GM19328 (cell line): ENCODE results near the gene DNAJC7.
A peak's percentile ranks its signal among the peaks of the same experiment; 100 is the strongest.

Source experiments
- ATAC-seq: cut with Tn5 transposase; IDR thresholded peaks from one replicate; pipeline ENCODE4 v1.9.1; 2021; ENCODE audit warnings: mild to moderate bottlenecking, moderate library complexity; ENCODE audit not compliant: unreplicated experiment

DNAJC7 gene

DNA sequence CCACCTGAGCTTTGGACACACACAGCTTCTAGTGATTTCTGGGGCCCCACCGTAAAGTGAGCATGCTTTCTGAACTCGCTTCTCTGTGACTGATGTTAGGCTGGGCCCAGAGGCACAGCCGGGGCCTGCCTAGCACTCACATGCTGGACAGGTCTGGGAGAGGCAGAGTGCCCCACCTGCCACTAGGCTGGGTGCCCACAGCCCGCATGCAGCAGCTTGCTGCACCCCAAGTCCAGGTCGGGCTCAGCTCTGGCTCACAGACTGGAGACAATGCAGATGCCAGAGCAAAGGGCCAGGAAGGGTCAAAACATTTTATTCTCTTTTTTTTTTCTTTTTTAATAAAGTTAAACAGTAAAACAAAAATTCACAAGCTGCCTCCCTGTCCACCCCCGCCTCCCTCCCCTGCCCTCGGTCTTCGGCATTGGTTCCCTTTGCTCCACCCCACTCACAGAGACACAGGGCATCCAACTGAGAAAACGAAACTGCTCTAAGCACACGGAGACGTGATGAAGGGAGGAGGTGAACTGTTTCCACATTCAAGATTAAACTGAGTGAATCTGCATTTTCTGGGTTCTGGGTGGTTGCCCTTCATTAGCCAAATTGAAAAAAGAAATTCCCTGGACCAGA is 41.0 kb downstream of the DNAJC7 start:
- ATAC-seq = no peak

DNA sequence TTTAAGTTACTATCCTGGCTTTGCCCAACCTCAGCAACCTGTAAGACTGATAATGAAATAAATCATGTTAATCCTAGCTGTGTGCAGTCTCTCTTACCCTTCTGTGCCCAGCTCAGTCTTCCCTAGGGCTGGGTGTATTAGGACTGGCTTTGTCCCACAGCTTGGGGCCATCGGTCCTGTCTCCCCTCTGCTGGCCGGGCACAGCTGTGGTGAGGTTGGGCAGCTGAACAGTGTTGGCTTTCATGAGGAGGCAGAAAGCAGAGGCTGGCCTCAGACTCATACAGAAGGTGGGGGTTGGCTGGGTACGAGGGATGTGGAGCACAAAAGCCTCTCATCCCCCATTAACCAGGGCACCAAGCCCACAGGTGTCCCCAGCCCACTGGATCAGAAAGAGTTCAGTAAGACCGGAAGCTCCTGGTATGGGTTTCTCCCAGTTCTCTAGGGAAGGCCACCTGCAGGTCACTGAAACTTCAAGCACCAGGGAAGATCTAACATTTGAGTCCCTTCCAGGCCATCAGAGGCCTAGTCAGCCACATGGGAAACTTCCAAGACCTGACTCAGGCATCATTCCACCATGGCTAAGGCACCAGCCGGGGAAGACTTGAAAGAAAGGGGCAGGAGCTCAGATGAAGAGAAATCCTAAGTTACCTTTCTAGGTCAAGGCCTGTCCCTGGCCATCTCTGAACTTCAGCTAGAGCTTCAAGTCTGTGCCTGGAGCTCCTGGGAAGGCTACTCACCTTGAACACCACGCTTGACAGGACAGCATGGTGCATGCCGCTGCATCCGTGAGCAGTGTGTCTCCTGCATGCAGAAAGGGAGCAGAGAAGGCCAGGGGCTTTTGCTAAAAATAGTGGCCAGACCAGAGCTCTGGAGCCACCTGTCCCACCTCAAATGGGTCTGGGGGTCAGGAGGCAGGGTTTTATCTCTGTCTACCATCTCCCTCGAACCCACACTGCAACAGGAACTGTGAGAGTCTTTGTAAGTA is 41.8 kb downstream of the DNAJC7 start:
- no peak for ATAC-seq

DNA sequence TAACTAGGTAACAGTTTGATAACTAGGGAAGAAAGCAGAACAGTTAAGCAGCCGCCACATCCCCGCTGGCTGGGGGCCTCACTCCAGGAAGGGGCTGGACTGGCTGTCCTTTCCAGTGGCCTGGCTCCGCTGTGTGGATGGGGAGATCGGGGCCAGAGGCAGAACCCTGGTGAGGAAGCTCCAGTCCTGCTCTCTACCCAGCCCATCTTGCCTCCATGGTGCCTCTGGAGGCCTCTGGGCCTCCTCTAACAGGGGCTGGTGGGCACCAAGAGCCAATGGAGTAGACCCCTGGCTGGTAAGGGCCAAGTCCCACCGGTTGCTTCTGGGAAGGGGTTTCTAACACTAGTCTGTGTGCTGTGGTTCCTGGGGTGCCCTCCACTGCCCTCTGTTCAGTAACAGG is 42.6 kb downstream of the DNAJC7 start:
- no peak for ATAC-seq

DNA sequence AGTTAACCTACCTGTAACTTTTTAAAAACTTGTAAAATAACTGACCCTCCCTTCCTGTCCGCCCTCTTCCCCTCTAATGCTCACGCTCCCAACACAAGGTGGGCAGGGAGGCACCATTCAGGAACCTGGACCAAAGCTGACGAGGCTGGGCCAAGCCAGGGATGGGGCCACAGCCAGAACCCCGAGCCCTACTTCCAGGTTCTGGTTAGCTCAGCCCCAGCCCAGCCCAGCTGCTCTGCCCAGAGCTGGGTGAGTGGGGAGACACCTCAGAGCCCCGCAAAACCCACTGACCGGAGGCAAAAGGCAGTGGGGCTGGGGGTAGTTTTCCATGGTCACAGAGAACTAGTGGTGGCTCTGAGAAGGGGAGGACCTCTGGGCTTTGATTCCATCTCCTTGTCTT is 43.2 kb downstream of the DNAJC7 start:
- no peak for ATAC-seq

DNA sequence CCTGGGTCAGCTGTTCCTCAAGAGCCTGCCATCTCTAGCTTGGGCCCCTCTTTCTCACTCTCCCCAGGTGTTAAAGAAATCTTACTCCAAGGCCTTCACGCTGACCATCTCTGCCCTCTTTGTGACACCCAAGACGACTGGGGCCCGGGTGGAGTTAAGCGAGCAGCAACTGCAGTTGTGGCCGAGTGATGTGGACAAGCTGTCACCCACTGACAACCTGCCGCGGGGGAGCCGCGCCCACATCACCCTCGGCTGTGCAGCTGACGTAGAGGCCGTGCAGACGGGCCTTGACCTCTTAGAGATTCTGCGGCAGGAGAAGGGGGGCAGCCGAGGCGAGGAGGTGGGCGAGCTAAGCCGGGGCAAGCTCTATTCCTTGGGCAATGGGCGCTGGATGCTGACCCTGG is 43.8 kb downstream of the DNAJC7 start:
- ATAC-seq = no peak

DNA sequence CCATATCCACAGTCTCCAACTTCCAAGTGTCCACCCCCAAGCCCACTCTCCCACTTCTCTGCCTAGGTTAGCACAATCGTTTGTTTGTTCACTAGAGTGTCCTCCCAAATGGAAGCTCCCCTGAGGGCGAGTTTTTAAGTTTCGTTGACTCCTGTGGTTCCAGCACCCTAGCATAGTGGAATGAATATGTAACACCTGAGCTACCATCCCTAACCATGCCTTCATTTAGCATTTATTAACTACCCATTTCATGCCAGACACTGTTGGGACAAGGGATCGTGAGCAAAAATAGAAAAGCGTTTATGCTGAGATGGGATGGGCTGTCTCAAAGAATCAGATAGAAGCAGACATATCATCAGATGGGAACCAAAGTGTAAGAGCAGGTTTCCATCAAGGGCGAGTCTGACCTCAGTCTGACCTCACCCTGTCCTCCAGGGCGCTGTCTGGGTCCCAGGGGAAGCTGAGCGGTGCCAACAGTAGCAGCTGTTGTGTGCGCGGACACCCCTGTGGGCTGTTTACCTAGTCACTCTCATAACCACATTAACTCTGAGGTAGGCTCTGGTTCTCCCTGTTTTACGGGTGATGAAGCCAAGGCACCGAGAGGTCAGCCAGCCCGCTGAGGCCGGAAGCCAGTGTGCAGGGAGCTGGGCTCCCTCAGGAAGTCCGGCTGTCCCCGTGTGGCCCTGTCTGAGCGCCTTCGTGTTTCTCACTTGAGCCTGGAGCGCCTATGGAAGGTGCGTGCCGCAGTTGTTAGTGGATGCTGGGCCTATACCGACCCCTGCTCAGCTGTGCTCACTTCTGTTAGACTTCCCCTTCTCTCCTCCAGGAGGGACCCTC is 44.5 kb downstream of the DNAJC7 start:
- ATAC-seq = no peak

DNA sequence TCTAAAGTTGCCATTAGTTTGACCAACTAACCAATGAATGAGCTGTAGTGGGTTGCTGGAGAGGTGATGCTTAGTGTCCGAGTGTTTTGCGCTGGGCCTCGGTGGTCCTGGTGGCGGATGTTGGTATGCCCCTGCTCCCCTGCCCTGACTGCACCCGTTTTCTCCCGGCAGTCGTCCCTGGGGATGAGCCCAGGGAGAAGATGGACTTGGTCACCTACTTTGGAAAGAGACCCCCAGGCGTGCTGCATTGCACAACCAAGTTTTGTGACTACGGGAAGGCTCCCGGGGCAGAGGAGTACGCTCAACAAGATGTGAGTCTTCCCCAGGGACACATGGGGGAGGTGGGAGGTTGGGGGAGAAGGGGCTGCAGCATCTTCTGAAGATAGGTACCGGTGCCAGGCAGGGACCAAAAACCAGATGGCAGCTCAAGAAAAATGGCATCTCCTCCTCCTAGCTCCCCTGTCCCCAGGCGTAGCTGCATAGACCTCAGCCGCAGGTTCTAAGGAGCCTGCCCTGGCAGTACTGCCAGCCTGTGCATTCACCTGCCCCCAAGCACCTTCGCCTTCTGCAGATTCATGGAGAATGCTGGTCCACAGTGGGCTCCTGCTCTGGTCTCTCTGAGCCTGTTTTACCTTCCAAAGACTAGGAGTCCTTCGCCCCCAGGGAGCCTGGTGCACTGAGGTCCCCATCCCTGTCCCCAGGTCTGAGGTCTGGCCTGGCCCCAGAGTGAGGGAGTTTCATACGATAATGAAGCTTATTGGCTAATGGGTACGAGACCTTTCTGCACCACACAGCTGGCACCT is 45.3 kb downstream of the DNAJC7 start:
- no peak for ATAC-seq

DNA sequence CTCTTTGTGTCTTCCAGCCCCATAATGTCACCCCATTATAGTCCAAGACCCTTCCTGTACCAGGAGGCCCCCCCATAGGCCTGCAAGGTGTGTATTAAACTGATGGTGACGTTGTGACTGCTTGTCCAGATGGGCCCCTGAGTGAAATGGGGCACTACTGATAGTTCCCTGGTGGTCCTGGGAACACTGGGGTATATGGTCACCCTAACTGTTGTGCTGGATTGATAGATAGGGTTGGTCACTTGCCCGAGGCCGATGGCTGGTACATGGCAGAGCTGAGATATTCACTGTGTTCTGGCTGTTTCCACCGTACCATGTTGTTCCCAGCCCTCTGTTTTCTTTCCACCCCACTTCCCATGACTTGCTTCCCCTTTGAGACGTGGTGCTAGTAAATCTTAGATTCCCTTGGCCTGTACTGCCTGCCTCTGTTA is 46.3 kb downstream of the DNAJC7 start:
- no peak for ATAC-seq

DNA sequence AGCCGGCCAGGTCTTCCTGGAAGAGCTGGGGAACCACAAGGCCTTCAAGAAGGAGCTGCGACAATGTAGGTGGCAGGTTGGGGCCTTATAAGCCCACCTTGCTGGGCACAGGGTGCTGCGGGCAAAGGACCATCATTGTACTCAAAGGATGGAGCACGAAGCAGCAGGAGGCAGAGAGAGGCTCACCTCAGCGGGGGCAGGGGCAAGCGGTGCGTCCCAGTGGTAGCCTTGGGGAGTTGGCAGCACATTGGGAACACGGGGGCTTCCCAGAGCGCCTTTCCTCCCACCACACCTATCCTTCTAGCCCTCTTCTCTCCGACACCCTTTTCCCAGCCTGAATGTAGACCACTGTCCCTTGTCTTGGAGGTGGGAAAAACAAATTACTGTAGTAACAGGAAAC is 48.6 kb downstream of the DNAJC7 start:
- no peak for ATAC-seq

DNA sequence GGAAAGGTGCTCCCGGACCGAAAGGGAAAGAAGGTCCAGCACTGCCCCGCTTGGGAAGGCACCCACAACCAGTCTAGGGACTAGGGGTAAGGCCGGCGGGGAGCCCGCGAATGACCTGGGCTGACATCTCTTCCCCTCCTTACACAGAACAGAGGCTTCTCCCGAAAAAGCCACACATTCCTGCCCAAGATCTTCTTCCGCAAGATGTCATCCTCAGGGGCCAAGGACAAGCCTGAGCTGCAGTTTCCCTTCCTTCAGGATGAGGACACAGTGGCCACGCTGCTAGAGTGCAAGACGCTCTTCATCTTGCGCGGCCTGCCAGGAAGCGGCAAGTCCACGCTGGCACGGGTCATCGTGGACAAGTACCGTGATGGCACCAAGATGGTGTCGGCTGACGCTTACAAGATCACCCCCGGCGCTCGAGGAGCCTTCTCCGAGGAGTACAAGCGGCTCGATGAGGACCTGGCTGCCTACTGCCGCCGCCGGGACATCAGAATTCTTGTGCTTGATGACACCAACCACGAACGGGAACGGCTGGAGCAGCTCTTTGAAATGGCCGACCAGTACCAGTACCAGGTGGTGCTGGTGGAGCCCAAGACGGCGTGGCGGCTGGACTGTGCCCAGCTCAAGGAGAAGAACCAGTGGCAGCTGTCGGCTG is 49.2 kb downstream of the DNAJC7 start:
- ATAC-seq = no peak

DNA sequence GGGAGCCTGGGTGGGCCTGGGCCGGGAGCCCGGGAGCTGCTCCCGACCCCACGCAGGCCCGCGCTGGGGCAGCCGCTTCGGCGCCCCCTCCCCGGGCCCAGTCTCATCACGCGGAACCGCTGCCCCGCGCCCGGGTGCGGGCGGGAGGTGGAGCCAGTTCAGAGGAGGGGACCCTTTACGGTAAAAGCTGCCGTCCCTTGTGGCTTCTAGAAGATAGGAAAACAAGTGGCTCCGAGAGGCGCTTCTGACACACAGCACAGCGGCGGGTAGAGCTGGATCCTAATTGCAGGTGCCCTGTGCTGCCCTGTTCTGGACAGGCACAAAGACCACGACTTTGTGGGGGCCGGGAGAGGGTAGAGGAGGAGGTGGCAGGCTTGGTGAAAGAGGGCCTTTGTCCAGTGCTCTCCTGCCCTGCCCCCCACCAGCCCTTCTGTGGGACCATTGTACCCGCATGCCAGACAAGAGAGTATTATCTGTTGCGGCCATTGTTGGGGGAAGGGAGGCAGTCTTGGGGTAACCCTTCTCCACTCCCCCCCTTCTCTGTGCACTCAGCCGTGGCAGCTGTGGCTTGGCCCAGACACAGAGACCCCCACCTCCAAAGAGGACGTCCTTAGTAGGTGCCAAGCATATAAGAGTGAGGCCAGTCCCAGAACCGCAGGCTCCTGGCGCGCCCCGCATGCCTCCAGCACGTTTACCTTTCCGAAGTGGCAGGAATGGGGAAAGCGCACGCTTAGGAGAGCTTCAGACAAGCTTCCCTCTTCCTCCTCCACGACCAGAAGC is 49.9 kb downstream of the DNAJC7 start:
- ATAC-seq = no peak

DNA sequence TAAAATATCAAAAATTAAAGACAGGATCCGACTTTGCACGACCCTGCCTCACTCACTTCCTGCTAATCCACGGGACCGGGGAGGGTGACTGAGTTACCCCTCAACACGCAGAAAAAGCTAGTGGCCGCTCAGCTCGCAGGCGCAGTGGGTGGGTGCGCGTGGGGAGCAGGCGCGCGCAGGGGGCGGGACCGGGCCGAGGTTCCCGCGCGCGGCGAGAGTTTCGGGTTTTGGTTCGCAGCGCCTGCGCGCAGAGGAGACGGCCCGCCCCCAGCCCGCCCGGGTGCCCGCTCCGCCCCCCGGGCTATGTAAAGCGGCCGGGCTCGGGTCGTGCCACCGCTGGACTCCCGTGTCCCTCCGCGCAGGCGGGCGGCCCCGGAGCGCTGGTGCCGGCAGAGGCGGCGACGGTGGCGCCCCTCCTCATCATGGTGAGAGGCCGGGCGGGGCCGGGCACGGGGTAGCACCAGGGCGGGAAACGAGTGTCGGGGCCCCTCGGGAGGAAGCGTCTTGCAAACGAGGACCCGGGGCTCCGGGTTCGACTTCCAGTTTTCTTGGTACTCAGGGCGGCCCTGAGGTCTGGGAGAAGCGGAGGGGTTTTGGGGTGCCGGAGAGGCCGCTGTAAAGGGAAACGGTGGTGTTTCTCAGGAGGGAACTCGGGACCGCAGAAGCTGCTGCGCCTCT is 50.6 kb downstream of the DNAJC7 start, which contains the start of gene CNP:
TSS of gene CNP (plus strand) at position 333 of the 678 bp plus-strand sequence. CDS start at position 423, 90 bp downstream.
- peak; percentile 73 for ATAC-seq

DNA sequence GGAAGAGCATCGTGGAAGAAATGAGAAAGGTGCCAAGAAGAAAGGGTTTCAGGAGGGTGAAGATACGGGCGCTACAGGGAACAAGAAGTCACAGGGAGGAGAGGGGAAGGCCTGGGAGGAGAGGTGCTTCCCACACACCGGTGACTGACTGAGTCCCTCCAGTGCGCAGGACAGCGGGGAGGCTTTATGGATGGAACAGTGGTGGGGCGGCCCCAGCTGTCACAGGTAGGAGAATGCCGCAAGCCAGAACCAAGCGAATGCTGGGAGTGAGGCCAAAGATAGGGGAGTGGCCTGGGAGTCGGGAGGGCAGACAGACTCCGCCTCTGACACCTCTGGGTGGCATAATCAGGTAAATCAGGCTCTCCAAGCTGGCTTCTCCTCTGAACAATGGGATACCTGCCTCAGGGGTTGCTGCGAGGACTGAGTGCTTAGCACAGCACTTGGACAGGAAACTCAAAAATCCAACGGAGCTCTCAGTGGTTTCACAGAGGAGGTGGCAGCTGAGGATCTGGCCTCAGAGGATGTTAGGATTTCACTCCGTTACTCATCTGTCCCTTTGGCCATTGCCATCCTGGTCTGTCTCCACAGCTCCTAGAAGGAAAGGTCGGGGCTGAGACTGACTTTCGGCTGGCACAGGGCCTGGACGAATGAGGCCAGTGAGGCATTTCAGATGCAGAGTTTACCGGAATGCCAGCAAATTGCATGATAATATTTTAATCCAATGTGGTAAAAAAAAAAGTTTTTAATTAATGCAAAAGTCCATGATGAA is 51.4 kb downstream of the DNAJC7 start:
- no peak for ATAC-seq

DNA sequence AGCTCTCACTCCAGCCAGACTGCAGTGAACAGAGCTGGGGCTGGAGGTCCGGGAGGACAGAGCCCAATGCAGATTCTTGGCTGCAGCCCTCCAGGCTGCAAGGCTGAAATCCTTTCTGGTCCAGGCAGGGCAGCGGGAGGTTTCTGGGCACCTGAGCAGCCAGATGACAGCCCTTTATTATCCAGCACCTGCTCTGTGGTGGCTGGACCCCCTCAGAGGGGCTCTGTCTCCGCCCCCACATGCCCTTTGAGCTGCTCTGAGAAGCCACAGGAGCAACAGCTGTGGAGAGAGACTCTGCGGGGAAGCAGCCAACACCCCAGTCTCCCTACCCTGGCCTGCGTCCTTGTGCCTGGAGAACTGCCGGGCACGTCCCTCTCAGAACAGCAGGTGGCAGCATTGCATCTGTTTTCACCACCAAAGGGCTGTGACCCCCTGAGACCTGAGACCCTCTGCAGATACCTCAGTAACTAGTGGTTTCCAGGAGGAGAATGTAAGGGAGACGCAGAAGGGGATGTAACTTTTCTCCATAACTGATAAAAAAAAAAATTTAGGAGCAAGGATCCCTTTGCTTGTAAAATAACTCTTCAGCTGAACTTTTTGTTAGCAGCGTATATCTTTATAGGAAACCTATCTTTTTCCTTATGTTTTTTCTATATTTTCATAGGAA is 54.3 kb downstream of the DNAJC7 start:
- ATAC-seq = no peak

DNA sequence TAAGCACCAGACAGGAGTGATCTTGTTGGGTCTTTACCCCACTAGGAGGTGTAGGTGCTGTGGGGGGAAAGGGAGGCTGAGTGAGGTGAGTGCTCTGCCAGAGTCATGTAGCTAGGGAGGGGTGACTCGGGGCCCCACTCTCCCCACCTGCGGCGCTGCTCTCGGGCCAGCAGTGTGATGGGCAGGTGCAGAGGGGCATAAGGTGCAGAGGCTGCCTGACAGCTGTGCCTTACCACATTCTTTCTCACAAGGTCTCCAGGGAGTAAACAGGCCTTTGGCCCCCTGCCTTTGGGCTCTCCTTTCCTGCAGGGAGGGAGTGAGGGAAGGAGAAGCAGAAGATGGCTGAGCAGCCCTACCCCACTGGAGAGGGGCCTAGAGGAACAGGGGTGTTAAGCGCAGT is 55.1 kb downstream of the DNAJC7 start:
- ATAC-seq = no peak

DNA sequence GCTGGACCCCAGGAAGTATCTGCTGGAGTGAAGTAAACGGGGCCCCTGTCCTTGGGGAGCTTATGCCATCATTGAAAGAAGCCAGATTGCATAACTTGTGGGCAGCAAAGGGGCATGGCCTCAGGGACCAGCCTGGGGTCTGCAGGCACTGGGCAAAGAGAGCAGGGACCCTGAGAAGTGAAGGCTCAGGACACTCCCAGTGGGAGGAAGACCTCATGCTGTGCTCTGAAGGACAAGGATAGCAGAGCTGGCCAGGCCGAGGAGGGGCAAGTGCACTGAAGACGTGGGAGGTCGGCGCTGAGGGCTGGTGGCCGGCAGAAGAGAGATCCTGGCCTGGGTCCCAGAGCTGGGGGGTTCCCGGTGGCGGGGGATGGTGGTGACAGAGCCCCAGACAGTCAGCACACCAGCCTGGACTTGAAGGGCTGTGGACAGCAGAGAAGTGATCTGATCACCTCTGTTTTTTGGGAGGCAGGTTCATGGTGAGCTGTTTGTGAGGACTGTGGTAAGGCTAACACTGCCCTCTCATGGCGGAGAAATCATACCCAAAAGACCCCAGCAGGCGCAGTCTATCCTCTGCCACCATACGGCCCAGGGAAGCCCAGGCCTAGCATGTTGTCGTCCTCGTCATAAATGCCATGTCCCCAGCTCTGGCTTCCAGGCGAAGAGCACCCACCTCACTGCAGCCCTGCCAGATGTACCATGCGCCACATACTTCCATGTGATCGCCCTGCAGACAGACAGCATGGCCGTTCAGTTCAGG is 57.7 kb downstream of the DNAJC7 start:
- ATAC-seq = no peak

DNA sequence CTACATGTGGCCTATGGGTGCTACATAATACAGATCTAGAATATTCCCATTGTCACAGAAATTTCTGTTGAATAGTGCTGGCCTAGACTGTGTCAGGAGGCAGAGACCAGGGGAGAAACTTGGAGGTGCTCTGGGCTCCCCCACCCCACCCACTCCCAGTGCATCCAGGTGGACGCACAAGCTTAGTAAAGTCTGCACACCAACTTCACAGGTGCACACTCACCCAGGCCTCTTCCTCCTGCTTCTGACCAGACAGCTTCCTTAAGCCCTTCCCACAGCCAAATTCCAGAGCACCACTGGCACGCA is 58.3 kb downstream of the DNAJC7 start:
- ATAC-seq = no peak
